Testis (tissue), 2 donors: ENCODE data around the gene PPP1R17.

Experiments used
- CTCF ChIP-seq, 3 experiments: fragments of 450-650 bp in 2 of 3; fragments of 200-600 bp in 1 of 3; sonication (generic) in 1 of 3; IDR thresholded peaks; one replicate each; pipeline ENCODE4 v1.5.1; 2016 to 2019; ENCODE audit warnings: antibody characterized with exemption in 3 of 3, mild to moderate bottlenecking in 2 of 3, moderate library complexity in 1 of 3
- POLR2A ChIP-seq: fragments of 450-650 bp; IDR thresholded peaks from one replicate; pipeline ENCODE4 v1.6.1; 2017; ENCODE audit warnings: antibody characterized with exemption, mild to moderate bottlenecking, moderate library complexity

GRCh38 chr7:31699050-31699449, 12.0 kb downstream of the PPP1R17 start:
- no peak for TF ChIP-seq CTCF (IDR thresholded peaks at IDR 0.05)
- no peak for TF ChIP-seq POLR2A
